Breast epithelium (tissue), 3 donors: Measurements from ENCODE around the gene SPRY1.

ENCODE experiments used
- CTCF ChIP-seq, 3 donors: fragments of 450-650 bp; IDR thresholded peaks; one replicate each; pipeline ENCODE4 v1.5.1; 2016 to 2017; ENCODE audit warnings: antibody characterized with exemption in 3 of 3, mild to moderate bottlenecking in 3 of 3, moderate library complexity in 3 of 3
- POLR2A ChIP-seq: fragments of 450-650 bp; IDR thresholded peaks from one replicate; pipeline ENCODE4 v1.6.1; 2016; ENCODE audit warnings: antibody characterized with exemption, mild to moderate bottlenecking, moderate library complexity

- no peak for TF ChIP-seq POLR2A
- no peak for TF ChIP-seq CTCF (IDR thresholded peaks at IDR 0.05)
Observed at GRCh38 chr4:123401271-123402120, 4.9 kb downstream of the SPRY1 start.
